HG03565 (cell line): ENCODE results near the gene ST14.
"Not testable (repeated sequence)": the region's sequence is repeated elsewhere in the genome, so short reads cannot be mapped to it uniquely, and the experiment has no call there.

Experiments
- ATAC-seq: cut with Tn5 transposase; IDR thresholded peaks from one replicate; pipeline ENCODE4 v1.9.1; 2021; ENCODE audit warnings: mild to moderate bottlenecking, moderate library complexity; ENCODE audit not compliant: unreplicated experiment

Gene ST14

DNA sequence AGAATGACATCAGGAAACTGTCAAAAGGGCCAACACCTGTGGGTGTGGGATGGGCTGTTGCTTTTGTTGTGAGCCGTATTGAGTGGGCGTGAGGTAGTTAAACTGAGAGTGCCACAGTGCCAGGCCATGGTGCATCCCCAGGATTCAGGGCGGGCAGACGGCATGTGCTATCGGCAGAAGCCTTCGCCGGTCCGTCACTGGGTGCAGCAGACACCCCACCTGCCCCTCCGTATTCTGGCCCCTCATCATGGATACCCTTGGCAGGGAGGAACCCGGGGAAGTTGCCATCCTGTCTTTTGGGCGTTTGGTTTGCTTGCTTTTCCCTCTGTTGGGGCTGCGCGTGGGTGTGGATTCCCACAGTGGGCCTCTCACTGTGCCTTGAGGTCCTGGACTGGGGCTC lies 27.5 kb downstream of the ST14 start:
- no peak for ATAC-seq

DNA sequence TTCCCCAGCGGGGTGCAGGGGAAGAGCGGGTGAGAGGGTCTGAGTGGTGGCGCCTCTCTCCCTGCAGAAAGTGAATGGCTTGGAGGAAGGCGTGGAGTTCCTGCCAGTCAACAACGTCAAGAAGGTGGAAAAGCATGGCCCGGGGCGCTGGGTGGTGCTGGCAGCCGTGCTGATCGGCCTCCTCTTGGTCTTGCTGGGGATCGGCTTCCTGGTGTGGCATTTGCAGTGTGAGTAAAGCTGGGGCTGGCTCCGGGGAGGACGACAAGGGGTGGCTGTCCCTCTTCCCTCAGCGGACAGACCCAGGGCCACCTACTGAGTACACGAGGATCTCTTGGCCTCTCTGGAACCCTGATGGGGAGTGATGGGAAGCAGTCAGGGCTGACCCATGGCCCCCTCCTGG lies 28.5 kb downstream of the ST14 start:
- ATAC-seq = no peak

DNA sequence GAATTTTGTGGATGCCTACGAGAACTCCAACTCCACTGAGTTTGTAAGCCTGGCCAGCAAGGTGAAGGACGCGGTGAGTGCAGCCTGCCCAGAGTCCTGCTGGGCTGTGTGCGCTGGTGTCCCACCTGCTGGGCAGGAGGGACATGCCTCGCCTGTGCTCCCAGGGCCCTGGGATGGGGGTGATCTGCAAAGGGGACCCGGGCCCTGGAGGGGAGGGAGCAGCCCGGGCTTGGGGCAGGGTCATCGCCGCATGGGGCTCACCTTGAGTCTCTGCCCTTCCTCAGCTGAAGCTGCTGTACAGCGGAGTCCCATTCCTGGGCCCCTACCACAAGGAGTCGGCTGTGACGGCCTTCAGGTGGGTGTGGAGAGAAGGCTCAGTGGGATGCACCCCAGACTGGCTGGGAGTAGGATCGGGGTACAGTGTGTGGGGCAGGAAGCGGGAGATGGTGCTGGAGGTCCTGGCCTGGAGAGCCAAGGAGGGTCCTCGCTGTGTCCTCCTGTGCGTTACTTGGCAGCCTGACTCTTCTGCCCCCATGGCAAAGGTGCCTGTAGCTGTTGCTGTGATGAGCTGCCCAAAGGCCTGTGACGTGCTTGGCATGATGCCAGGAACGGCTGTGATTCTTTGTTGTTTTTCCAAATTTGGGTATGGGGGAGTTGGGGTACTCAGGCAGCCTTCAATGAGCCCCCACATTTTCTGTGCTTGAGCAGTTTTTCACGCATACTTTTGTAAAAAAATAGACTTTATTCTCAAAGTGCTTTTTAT lies 29.2 kb downstream of the ST14 start:
- no peak for ATAC-seq

DNA sequence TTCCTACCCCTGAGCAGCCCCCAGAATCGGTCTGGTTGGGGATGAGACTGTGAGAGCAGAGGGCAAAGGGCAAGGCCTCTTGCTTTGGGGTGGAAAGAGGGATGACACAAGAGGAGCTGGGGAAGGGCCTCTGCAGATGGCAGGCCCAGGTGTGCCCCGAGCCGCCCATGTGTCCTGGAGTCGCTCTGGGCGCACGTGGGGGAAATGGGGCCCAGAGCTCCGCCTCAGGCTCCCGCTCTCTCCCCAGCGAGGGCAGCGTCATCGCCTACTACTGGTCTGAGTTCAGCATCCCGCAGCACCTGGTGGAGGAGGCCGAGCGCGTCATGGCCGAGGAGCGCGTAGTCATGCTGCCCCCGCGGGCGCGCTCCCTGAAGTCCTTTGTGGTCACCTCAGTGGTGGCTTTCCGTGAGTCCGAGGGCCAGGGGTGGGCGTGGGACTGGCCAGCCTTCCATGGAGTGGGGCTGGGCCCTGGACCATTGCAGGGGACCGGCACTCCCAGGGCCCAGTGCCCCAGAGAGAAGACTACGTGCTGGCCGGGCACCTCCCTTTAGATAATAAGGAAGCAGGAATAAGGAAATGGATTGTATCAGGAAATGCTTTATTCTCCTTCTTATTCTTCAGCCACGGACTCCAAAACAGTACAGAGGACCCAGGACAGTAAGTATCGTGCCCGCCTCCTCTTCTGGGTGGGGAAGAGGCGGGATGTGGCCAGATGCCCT lies 30.1 kb downstream of the ST14 start:
- no peak for ATAC-seq

DNA sequence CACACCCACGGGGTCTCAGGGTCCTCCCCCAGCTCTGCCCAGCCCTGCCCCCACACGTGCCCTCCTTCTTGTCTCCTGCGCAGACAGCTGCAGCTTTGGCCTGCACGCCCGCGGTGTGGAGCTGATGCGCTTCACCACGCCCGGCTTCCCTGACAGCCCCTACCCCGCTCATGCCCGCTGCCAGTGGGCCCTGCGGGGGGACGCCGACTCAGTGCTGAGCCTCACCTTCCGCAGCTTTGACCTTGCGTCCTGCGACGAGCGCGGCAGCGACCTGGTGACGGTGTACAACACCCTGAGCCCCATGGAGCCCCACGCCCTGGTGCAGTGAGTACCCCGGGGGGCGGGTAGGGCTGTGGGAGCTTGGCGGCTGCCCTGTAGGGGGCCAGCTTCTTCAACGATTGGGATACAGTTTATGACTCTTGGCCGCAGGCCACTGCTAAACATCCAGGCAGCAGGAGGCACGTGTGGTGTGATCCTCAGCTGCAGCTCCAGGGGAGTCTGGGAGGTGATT lies 30.8 kb downstream of the ST14 start:
- ATAC-seq = no peak

DNA sequence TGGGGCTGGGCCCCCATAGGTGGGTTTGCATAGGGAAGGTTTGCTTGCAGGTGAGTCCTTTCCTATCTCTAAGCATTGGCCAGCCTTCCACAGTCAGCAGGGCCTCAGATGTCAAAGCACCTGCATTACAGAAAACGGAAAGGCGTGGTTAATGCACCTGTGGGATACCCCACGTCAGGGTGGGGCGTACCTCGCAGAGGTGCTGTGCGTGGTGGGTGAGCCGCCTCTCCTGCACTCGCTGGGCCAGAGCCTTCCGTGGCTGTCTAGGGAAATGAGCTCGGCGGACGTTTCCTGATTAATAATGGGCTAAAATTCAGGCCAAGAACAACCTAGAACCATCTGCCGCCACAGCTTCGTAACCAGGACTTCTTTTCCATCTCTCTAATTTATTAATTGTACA lies 32.3 kb downstream of the ST14 start:
- ATAC-seq = no peak

DNA sequence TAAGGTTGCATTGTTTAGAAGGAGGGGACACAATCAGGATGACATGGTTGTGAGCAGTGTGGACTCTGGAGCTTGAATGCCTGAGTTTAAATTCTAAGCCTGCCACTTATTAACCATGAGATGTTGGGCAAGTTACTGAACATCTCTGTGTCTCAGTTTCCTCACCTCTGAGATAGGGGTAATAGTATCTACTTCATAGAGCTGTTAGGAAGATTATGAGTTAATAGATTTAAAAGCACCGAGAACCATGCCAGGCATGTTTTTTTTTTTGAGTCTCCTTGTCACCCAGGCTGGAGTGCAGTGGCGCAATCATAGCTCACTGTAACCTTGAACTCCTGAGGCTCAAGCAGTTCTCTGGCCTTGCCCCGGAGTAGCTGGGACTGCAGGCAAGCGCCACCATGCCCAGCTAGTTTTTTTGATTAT lies 33.3 kb downstream of the ST14 start:
- ATAC-seq = no peak

DNA sequence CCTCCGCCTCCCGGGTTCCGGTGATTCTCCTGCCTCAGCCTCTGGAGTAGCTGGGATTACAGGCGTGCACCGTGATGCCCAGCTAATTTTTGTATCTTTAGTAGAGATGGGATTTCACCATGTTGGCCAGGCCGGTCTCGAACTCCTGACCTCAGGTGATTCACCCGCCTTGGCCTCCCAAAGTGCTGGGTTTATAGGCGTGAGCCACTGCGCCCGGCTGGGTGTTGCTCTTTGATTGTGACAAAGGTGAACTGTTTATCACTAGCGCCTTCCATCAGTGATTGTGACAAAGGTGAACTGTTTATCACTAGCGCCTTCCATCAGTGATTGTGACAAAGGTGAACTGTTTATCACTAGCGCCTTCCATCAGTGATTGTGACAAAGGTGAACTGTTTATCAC lies 34.0 kb downstream of the ST14 start:
- ATAC-seq = not testable (repeated sequence)

DNA sequence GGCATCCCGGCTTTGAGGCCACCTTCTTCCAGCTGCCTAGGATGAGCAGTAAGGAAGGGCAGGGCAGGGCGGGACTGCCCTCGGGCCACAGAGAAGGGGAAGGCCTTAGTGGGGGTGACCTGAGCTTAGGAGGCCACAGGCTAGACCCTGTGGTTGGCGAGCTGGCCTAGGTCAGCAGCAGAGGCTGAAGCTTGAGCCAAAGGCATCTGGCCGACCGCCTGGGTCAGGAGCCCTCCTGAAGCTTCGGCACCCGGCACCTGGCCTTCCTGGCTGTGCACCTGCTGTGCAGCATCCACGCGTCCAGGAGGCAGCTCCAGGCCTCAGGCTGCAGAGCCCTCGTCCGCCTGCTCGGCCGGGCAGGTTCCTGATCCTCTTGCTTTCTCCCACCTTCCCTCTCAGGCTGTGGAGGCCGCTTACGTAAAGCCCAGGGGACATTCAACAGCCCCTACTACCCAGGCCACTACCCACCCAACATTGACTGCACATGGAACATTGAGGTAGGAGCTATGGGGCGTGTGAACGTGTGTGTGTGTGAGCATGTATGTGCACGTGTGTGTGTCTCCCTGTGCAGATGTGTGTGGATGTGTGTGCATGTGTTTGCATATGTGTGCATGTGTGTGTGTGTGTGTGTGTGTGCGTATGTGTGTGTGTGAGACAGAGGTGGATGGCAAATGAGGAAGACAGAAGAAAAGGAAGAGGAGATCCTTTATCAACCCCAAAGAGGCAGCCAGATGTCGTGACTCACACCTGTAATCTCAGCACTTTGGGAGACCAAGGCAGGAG lies 34.9 kb downstream of the ST14 start:
- ATAC-seq = no peak

DNA sequence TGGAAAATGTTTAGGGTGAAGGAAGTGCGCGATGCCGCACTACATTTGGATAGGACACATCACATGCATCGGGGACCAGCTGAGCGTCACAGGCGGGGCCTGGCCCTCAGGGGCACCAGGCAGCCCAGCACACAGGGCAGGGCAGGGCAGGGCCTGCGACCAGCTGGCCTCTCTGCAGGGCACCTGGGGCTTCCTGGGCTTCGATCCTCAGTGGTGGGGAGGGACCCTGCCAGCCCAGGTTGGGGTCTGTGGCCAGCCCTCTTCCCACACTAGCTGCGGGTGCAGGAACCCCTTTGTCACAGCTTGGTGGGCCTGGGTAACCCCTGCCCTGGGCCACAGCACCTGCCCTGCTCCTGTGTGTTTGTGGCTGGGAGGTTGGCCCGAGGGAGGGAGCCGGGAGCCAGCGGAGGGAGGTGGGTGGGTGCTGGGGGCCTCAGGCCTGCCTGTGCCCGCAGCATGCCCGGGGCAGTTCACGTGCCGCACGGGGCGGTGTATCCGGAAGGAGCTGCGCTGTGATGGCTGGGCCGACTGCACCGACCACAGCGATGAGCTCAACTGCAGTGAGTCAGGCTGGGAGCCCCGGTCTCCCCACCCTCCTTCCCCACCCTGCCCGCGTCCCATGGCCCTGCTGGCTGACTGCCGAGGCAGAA lies 37.9 kb downstream of the ST14 start:
- ATAC-seq = no peak

DNA sequence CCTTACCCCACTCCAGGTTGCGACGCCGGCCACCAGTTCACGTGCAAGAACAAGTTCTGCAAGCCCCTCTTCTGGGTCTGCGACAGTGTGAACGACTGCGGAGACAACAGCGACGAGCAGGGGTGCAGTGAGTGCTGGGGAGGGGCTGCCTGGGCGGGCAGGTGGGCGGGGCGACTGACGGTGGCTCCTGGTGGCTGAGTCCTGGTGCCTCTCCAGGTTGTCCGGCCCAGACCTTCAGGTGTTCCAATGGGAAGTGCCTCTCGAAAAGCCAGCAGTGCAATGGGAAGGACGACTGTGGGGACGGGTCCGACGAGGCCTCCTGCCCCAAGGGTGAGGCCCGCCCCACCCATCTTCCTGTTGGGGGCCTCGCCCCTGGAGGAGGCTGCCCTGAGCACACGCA lies 38.7 kb downstream of the ST14 start:
- ATAC-seq = no peak

DNA sequence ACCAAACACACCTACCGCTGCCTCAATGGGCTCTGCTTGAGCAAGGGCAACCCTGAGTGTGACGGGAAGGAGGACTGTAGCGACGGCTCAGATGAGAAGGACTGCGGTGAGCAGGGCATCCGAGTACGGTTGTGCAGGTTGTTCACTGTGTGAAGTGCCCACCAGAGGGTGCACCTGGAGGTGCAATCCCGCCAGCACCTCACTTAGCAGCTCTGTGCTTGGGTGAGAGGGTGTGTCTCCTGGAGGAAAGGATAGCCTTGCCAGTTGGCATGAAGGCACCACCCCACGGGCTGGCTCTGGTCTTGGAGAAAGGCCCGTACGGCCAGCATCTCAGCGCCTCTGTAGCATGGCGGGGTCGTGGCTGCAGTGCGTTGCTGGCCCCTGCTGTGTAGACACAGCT lies 39.4 kb downstream of the ST14 start:
- ATAC-seq = no peak

DNA sequence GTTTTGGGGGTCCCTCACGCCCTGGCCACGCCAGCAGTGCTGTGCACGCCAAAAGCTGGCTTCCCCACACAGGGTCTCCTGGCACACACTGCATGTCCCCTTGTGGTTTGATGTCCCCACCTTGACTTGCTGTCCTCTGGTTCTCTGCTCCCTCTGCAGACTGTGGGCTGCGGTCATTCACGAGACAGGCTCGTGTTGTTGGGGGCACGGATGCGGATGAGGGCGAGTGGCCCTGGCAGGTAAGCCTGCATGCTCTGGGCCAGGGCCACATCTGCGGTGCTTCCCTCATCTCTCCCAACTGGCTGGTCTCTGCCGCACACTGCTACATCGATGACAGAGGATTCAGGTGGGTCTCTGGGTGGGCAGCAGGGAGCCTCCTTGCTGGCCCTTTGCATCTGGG lies 40.2 kb downstream of the ST14 start:
- ATAC-seq = no peak

DNA sequence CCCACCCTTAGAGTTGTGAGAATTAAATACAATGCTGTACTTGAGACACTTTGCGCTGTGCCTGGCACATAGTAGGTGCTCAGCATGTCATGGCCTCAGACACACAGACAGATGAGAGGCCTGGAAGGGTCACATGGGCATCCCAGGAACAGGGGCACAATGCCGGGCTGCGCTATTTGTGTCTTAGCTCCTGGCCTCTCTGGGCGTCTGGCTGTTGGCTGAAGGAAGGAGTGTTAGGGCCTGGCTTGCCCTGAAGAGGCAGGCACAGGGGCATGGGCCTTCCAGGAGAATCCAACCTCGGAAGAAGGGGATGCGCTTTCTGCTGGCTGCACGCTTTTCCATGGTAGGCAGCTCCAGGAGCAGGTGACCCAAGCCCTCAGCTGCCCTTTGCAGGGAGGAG lies 41.4 kb downstream of the ST14 start:
- ATAC-seq = no peak

DNA sequence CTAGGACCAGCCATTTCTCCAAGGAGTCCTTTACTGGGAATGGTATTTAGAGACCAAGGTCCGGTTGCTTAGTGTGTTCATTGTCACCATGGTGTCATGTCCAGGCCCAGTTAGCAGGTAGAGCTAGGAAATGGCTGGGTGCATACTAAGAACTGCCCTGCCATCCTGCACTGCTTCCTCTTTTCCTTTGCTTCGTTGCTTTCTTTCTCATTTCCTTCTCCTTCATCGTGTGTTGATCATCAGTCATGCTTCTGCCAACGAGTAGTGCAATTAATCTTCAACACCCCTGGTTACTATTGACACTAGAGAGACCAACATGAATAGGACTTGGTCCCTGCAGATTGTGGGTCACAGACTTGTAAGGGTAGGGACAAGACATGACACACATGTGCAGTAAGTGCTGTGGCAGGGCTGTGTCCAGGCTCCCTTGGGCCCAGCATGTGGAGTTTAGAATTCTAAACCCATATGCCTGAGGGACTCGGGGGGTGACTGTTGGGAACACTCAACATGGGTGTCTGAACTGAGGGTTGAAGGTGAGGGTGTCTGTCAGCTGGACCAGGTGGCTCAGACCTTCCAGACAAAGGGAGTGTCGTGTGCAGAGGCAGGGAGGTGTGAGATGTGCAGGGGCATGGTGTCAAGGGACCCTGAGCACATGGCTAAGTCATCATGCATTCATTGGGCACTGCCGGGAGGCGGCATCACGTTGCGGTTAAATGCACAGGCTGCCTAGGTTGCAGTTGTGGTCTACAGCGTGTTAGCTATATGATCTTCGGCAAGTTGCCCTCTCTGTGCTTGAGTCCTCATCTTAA lies 42.6 kb downstream of the ST14 start:
- ATAC-seq = no peak

DNA sequence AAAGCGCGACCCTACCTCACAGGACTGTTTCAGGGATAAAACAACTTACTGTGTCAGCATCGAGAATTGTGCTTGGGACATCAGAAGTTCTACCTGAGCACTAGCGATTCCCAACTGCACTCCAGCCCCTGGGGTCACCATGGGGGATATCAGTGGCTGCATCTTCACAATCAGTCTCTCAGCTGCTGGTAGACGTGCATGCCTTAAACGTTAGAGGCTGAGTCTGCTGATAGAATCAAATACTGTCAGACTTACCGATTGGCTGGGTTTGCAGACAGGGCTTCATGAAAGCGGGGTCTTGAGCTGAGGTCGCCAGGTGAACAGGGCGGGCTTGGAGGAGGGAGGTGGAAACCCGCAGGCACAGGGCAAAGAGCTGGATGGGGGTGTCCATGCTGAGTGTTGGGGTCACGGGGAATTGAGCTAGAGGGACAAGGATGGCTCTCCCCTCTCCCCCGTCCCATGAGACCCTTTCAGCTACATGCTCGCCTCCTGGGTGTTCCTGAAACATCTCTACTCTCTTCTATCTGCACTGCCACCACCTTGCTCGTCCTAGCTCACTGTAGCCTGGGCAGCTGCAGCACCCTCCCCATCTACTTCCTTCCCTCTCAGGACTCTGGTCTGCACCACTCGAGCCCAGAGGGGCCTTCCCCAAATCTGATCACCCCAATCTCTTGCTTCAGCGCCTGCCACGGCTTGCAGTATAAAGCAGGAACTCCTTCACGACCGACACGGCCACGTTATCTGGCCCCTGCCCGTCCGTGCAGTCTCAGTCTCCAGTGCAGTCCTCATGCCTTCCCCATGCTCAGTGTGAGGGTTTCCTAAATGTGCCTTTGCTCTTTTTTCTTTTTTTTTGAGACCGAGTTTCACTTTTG lies 43.5 kb downstream of the ST14 start:
- ATAC-seq = no peak

DNA sequence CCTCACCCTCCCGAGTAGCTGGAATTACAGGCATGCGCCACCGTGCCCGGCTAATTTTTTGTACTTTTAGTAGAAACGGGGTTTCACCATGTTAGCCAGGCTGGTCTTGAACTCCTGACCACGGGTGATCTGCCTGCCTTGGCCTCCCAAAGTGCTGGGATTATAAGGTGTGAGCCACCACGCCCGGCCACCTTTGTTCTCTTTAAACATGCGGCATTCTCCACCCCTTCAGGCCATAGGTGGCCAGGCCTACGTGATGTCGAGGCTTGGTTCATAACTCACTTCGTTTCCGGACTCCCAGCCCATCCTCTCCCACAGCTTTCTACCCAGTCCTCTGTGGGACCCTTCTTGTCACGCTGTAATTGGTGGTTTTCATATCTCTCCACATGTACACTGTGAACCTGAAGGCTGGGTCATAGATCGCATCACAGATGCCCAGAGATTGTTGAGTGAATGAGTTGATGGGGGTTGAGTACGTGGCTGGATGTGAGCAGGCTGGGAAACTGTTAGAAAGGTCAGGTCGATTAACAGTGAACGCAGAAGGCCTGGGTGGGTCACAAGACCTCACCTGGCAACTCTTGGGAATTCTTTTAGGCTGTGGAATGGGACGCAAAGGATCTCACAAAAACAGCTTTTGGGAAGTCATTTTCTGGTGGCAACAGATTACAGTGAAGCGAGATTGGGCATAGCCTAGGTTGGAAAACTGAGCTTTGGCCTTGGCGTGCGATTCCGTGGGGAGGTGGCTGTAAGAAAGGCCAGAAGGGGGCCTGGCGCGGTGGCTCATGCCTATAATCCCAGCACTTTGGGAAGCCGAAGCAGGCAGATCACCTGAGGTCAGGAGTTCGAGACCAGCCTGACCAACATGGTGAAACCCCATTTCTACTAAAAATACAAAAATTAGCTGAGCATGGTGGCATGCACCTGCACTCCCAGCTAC lies 44.5 kb downstream of the ST14 start:
- no peak for ATAC-seq

DNA sequence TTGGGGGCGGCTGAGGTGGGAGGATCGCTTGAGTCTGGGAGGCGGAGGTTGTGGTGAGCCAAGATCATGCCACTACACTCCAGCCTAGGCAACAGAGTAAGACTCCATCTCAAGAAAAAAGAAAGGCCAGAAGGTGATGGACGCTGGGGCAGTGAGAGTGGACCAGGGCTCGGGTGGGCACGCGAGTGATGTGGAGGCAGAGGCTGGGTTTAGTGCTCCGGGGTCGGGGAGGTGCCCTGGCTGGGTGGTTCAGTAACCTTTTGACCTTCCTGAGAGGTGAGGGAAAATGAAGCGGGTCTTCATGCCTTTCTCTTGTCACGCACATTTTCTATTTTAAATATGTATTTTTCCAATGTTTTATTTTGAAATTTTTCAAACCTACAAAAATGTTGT lies 45.1 kb downstream of the ST14 start:
- no peak for ATAC-seq
